Caco-2 (cell line): ENCODE measurements around the gene FUCA2. TPM values are rescaled to one million over a fixed set of nuclear protein-coding genes. Genes with fewer than 3 reads are reported as not detected.

Source experiments
- BruUV-seq: library from RNA; stranded (reverse); fragments of 400-500 nt; replicated peaks from 2 replicates; lab custom pipeline; 2021; lab: Mats Ljungman, UMichigan
- CTCF ChIA-PET: fragments of 300-600 bp; sonication (Branson Sonifier 250); formaldehyde crosslinking; loops from one replicate; lab custom pipeline; 2022; ENCODE audit warnings: antibody characterized with exemption; lab: Charles Lee
- POLR2A ChIA-PET: fragments of 300-600 bp; sonication (Branson Sonifier 250); formaldehyde crosslinking; loops from one replicate; lab custom pipeline; 2022; ENCODE audit warnings: antibody characterized with exemption; lab: Charles Lee
- DNase-seq, 2 experiments: peaks; one replicate each; pipeline versions ENCODE4 v3.0.0 to v3.0.0-alpha.2; 2020 to 2022
- H3K27me3 ChIP-seq: replicated peaks from 2 replicates; pipeline ENCODE4 v1.6.0; 2011; ENCODE audit warnings: low read length; ENCODE audit not compliant: control insufficient read depth, insufficient read depth
- H3K36me3 ChIP-seq: 2 replicates; pipeline ENCODE4 v1.5.1; 2011; ENCODE audit warnings: low read length; ENCODE audit not compliant: control insufficient read depth, insufficient read depth
- H3K4me1 ChIP-seq: fragments of 250-450 bp; sonication (Bioruptor Pico); 2 replicates; pipeline ENCODE4 v1.5.1; 2020; ENCODE audit warnings: mild to moderate bottlenecking
- H3K4me3 ChIP-seq: 2 replicates; pipeline ENCODE4 v1.5.1; 2011; ENCODE audit warnings: low read depth, mild to moderate bottlenecking, control low read depth, low read length
- H3K9me3 ChIP-seq: fragments of 250-450 bp; sonication (Bioruptor Pico); 2 replicates; pipeline ENCODE4 v1.5.1; 2020; ENCODE audit warnings: mild to moderate bottlenecking, moderate library complexity
- H3K27ac Mint-ChIP-seq: one replicate; pipeline ENCODE4 v1.8.0; 2022; ENCODE audit warnings: mixed read lengths; ENCODE audit not compliant: unreplicated experiment
- H3K27me3 Mint-ChIP-seq: one replicate; pipeline ENCODE4 v1.8.0; 2022; ENCODE audit warnings: mixed read lengths; ENCODE audit not compliant: insufficient read depth, unreplicated experiment
- H3K36me3 Mint-ChIP-seq: one replicate; pipeline ENCODE4 v1.8.0; 2022; ENCODE audit warnings: mild to moderate bottlenecking, mixed read lengths; ENCODE audit not compliant: insufficient read depth, unreplicated experiment
- H3K4me1 Mint-ChIP-seq: one replicate; pipeline ENCODE4 v1.8.0; 2022; ENCODE audit warnings: low read depth, mixed read lengths; ENCODE audit not compliant: unreplicated experiment
- H3K4me3 Mint-ChIP-seq: one replicate; pipeline ENCODE4 v1.8.0; 2022; ENCODE audit warnings: mild to moderate bottlenecking, moderate library complexity, mixed read lengths; ENCODE audit not compliant: unreplicated experiment
- H3K9me3 Mint-ChIP-seq: one replicate; pipeline ENCODE4 v1.8.0; 2022; ENCODE audit warnings: mixed read lengths; ENCODE audit not compliant: unreplicated experiment
- intact Hi-C: fragments of 100-400 bp; cut with micrococcal nuclease; formaldehyde crosslinking; loops from one replicate; pipeline ENCODE4 v1.10.0; 2022; ENCODE audit not compliant: unreplicated experiment
- total RNA-seq: library from RNA; stranded (reverse); gene quantifications from 2 replicates; pipeline ENCODE4 v1.2.3, GENCODE V29; 2022
- TF ChIP-seq, protein P1 (sequence below), 2 experiments: fragments of 200-600 bp in 1 of 2; IDR thresholded peaks; 1 replicate in 1 of 2; 2 replicates in 1 of 2; pipeline versions ENCODE4 v1.5.1 to v1.8.0; 2011 to 2022; ENCODE audit warnings: antibody characterized with exemption in 1 of 2, control low read depth in 1 of 2, inconsistent platforms in 1 of 2, low read depth in 1 of 2, low read length in 1 of 2, mild to moderate bottlenecking in 1 of 2, moderate library complexity in 1 of 2; ENCODE audit not compliant: insufficient read depth in 1 of 2, severe bottlenecking in 1 of 2, unreplicated experiment in 1 of 2

Gene FUCA2
- total RNA-seq, 1 experiment from 2014 or later: 102 TPM

DNA sequence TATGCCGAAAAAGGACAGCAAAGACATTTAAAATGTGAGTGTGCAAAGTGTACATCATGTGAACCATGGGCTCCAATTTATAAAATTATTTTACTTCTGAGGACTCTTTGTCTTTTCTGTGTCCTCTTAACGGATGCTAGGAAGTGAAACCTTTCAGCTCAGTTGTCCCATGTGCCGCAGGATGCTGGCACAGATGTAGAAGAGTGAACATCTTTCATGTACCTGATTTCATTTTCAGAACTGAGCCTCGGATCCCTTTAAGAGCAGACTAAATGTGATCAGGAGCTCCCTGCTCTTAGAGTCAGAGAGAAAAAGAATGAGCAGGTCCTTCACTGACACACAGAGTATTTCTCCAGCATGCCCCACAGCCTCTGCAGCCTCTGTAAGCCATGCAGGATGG, 27.6 kb upstream of the FUCA2 start:
- intact Hi-C loops: no loop called here
- no peaks in the 10 kb centered on the region for H3K9me3 ChIP-seq
- no peaks in the 10 kb centered on the region for H3K27me3 ChIP-seq
- ChIA-PET CTCF (interaction anchor here (1.2 kb wide), 1 partner anchor 37 kb away, joined by 3 read pairs; no protein-coding TSS in a partner anchor), POLR2A (no interaction called here)
- no peak overlapping the region for H3K4me3 ChIP-seq
- no peaks in the 10 kb centered on the region for H3K27me3 Mint-ChIP-seq
- no peak overlapping the region for H3K4me3 Mint-ChIP-seq
- peaks cover 40% of the 10 kb centered on the region for H3K4me1 Mint-ChIP-seq
- TF ChIP-seq, protein P1, sequence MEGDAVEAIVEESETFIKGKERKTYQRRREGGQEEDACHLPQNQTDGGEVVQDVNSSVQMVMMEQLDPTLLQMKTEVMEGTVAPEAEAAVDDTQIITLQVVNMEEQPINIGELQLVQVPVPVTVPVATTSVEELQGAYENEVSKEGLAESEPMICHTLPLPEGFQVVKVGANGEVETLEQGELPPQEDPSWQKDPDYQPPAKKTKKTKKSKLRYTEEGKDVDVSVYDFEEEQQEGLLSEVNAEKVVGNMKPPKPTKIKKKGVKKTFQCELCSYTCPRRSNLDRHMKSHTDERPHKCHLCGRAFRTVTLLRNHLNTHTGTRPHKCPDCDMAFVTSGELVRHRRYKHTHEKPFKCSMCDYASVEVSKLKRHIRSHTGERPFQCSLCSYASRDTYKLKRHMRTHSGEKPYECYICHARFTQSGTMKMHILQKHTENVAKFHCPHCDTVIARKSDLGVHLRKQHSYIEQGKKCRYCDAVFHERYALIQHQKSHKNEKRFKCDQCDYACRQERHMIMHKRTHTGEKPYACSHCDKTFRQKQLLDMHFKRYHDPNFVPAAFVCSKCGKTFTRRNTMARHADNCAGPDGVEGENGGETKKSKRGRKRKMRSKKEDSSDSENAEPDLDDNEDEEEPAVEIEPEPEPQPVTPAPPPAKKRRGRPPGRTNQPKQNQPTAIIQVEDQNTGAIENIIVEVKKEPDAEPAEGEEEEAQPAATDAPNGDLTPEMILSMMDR (IDR thresholded peaks at IDR 0.05; ENCODE audit: insufficient read depth in 1 of 2, low read depth in 1 of 2, low read length in 1 of 2, severe bottlenecking in 1 of 2, unreplicated experiment in 1 of 2): no peak
- BruUV-seq: no TSS peak
- H3K4me1 ChIP-seq: peaks cover 62% of the 10 kb centered on the region
- no peak for DNase-seq
- H3K36me3 Mint-ChIP-seq: peaks cover 16% of the 10 kb centered on the region
- H3K36me3 ChIP-seq: no peaks in the 10 kb centered on the region
- no peaks in the 10 kb centered on the region for H3K9me3 Mint-ChIP-seq
- H3K27ac Mint-ChIP-seq: no peak overlapping the region

DNA sequence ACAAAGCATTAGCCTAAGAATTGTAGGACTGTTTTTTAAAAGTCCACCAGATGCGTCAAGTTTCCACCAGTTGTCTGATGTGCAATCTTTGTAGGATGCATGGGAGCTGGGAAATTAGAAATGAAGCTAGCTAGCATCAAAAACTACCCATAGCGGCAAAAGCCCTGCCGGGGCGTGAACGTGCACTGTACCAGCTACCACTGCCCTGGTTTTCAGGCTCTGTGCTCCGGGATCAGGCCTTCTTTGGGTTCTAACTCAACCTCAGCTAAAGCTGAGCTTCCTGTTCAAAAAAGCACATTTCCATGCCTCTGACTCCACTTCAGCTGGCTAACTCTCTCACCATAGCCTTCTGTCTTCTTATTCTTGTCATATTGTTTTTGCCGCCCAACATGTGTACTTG, 26.9 kb upstream of the FUCA2 start:
- Histone ChIP-seq H3K36me3 (no peaks in the 10 kb centered on the region), H3K4me1 (peaks cover 61% of the 10 kb centered on the region), H3K27me3 (no peaks in the 10 kb centered on the region), H3K9me3 (no peaks in the 10 kb centered on the region), H3K4me3 (peak overlapping the region; percentile 39)
- no peaks in the 10 kb centered on the region for H3K27me3 Mint-ChIP-seq
- CTCF ChIA-PET: interaction anchor here (1.2 kb wide), 1 partner anchor 37 kb away, joined by 3 read pairs; no protein-coding TSS in a partner anchor
- peaks cover 16% of the 10 kb centered on the region for H3K36me3 Mint-ChIP-seq
- DNase-seq: no peak
- intact Hi-C loops: no loop called here
- peak overlapping the region; percentile 75 for H3K4me3 Mint-ChIP-seq
- peaks cover 34% of the 10 kb centered on the region for H3K4me1 Mint-ChIP-seq
- peak overlapping the region; percentile 84 for H3K27ac Mint-ChIP-seq
- POLR2A ChIA-PET: no interaction called here
- no TSS peak for BruUV-seq
- no peaks in the 10 kb centered on the region for H3K9me3 Mint-ChIP-seq
- TF ChIP-seq, protein P1 (IDR thresholded peaks at IDR 0.05; ENCODE audit: insufficient read depth in 1 of 2, low read depth in 1 of 2, low read length in 1 of 2, severe bottlenecking in 1 of 2, unreplicated experiment in 1 of 2): no peak

DNA sequence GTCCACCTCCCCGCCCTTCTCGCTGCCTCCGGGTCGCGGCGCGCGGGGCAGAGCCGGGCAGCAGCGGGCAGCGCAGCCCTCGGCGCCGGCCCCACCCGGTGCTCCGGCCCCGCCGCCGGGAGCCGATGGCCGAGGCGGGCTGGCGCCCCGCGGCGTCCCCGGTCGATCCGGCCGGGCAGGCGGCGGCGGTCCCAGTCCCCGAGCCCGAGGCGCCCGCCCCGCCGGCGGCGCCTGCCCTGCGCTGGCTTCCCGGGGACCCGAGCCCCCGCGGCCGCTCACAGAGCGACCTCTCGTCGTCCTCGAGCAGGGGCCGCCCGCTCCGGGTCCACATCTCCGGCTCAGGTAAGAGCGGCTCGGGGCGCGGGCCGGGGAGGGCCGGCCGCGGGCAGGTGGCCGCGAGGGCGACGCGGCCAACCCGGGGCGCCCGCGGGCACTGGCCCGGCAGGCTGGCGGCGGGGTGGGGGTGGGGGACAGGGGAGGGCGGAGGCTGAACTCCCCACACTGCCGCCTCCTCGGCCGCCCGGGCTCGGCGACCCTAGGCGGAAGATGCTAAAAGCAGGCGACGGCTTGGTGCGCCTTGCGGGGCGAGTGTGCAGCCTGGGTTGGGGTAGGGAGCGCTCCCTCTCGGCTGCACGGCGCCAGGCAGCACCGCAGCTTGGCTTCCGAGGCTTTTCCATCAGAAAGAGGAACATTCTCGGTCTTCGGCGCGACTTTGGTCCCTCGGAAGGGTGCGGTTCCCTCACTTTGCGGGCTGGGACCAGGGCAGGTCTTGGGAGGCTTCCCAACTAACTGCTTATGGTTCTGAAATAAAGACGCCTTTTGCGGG, 25.6 kb upstream of the FUCA2 start:
- intact Hi-C loops: loop anchor here (2.0 kb wide), 2 partner anchors 38 to 86 kb away; partner anchors contain the start of genes ADAT2 and PEX3

More for the DNA sequence above, 25.6 kb upstream of the FUCA2 start:
- Histone ChIP-seq H3K4me3 (peak overlapping the region; percentile 39), H3K9me3 (no peaks in the 10 kb centered on the region), H3K27me3 (no peaks in the 10 kb centered on the region), H3K4me1 (peaks cover 61% of the 10 kb centered on the region), H3K36me3 (no peaks in the 10 kb centered on the region)
- Mint-ChIP-seq H3K36me3 (peaks cover 16% of the 10 kb centered on the region), H3K27ac (peak overlapping the region; percentile 84), H3K4me1 (peaks cover 24% of the 10 kb centered on the region), H3K4me3 (peak overlapping the region; percentile 82), H3K9me3 (no peaks in the 10 kb centered on the region), H3K27me3 (no peaks in the 10 kb centered on the region)
- peak; percentile 78 to 84 for DNase-seq
- ChIA-PET CTCF (interaction anchor here (0.7 to 0.8 kb wide), 2 partner anchors 25 to 37 kb away, joined by 3 read pairs; partner anchors contain the start of gene FUCA2), POLR2A (interaction anchor here (1.3 to 2.7 kb wide), 2 partner anchors 9 to 26 kb away, joined by 4 to 15 read pairs; partner anchors contain the start of gene FUCA2)
- no TSS peak for BruUV-seq
- TF ChIP-seq, protein P1 (IDR thresholded peaks at IDR 0.05; ENCODE audit: insufficient read depth in 1 of 2, low read depth in 1 of 2, low read length in 1 of 2, severe bottlenecking in 1 of 2, unreplicated experiment in 1 of 2): peak; percentile 19 to 63
